Epidermal melanocyte (primary cell): Measurements from ENCODE around the gene OSER1.
"Not testable (repeated sequence)": the region's sequence is repeated elsewhere in the genome, so short reads cannot be mapped to it uniquely, and the experiment has no call there.

ENCODE experiments used
- DNase-seq: peaks from one replicate; pipeline ENCODE4 v3.0.0; 2011; ENCODE audit warnings: low spot score; ENCODE audit not compliant: insufficient read length

OSER1 gene

GRCh38 chr20:44210406-44211176 is at the start of gene OSER1:
TSS of gene OSER1 (minus strand) at chr20:44210771. CDS start at chr20:44206957, 3,814 bp downstream.
- DNase-seq = peak; percentile 92

DNA sequence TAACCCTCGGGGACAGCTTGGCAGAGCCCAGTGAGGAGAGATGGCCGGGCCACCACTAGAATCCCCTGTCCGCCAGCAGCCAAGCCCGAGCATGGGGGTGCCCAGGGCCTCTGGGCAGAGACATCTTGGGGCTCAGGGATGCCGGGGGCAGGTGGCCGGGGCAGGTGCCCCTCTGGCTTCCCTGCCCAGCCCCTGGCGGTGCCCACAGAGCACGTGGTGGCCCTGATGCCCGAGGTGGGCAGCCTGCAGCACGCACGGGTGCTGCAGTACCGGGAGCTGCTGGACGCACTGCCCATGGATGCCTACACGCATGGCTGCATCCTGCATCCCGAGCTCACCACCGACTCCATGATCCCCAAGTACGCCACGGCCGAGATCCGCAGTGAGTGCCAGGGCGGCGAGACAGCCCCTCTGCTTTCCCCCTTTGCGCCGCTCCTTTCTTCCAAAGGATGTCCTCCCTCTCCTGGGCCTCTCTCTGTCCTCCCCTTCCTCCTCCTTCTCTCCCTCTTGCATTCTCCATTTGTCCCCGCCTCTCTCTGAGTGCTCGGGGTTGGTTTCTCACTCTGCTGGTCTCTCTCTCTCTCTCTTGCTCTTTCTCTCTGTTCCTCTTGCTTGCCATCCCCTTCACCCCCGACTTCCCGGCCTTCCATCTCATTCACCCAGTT is 47.8 kb upstream of the OSER1 start:
- no peak for DNase-seq

- DNase-seq = no peak
Measured at GRCh38 chr20:44256961-44257360, 46.4 kb upstream of the OSER1 start.

- DNase-seq = no peak
Measured at GRCh38 chr20:44255942-44256341, 45.4 kb upstream of the OSER1 start.

DNA sequence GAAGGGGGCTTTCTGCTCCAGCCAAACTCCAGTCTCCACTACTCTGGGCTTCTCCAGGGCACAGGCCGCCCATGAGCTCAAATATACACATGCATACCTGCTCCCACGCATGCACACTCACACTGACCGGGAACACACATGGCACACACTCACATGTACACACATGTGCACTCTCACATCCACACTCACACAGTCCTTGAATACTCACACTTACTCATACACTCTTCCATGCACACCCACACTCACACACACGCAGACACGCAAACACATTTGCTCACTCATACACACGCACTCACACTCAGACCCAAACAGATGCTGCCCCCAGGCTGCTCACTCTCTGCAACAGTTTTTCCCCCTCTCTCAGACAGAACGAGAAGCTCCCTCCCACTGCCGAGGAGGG is 43.5 kb upstream of the OSER1 start:
- no peak for DNase-seq

- no peak for DNase-seq
Measured at GRCh38 chr20:44253528-44253927, 43.0 kb upstream of the OSER1 start.

- no peak for DNase-seq
Measured at GRCh38 chr20:44251284-44251683, 40.7 kb upstream of the OSER1 start.

- peak; percentile 43 for DNase-seq
Measured at GRCh38 chr20:44248410-44248759, 37.8 kb upstream of the OSER1 start.

- DNase-seq = no peak
Measured at GRCh38 chr20:44247586-44248409, 37.2 kb upstream of the OSER1 start.

GRCh38 chr20:44247131-44247571 is 36.6 kb upstream of the OSER1 start, which contains the start of gene GDAP1L1:
TSS of gene GDAP1L1 (plus strand) at chr20:44247308. CDS start at chr20:44247335, 27 bp downstream.
- DNase-seq = no peak

DNA sequence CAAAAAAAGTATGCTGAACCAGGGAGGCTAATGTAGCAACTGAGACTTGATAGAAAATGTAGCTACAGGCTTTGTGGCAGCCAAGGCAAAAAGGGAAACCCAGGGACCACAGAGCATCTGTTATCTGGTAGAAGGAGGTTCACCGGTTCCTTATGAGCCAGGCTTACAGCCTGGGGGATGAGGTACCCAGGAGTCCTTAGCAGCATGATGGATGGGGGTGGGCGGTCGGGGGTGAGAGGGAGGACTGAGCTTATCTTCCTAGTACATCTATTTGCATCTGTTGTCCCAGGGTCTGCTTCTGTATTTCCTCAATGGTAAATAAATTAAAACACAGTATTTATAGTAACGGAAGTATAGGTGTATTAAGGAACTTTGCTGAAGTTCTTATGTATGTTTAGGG is 35.4 kb upstream of the OSER1 start:
- DNase-seq = no peak

DNA sequence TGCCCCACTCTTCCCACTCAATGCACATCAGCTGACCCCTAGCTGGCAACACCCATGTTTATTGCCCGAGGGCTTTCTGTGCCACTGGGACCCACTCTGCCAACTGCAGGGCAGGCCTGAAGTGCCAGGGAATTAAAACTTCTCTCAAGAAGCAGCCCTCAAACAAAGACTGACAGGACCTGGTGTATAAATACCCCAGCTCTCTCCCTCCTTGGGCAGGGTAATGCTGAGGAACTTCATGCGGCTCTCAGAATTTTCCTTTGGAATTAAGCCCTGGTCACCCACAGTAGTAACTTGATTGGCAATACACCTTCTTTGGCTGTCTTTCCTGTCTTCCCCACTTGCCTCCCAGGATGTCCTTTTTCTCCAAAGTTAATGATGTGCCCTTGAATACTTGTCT is 31.2 kb upstream of the OSER1 start:
- no peak for DNase-seq

- DNase-seq = not testable (repeated sequence)
Measured at GRCh38 chr20:44236840-44237239, 26.3 kb upstream of the OSER1 start.

- DNase-seq = no peak
Measured at GRCh38 chr20:44235702-44236101, 25.1 kb upstream of the OSER1 start.

DNA sequence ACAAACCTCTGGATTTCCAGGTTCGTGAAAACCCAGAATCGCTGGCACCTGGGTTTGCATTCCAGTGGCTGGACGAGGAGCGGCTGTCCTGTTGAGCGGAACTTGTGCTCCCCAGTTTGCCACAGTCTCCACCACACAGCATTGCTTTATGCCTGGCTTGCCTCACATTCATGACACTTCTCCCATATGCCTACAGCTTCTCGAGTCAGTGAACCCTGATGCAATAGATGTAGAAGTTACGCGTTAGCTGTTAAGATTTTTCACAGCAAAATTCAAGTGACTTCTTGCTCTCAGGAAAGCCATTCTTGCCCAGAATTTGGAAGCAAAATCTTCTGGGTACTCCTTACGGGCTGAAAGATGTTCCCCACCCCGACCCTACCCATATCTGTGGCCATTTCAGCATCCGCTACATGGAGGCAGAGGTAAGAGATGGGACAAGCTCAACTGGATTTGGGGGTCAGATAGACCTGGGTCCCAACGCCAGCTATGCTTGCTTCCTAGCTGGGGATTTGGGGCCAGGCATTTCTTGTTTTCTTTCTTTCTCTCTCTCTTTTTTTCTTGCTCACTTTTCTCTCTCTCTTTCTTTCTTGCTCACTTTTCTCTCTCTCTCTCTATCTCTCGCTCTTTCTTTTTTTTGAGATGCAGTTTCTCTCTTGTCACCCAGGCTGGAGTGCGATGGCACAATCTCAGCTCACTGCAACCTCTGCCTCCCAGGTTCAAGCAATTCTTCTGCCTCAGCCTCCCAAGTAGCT is 24.2 kb upstream of the OSER1 start:
- DNase-seq = no peak

DNA sequence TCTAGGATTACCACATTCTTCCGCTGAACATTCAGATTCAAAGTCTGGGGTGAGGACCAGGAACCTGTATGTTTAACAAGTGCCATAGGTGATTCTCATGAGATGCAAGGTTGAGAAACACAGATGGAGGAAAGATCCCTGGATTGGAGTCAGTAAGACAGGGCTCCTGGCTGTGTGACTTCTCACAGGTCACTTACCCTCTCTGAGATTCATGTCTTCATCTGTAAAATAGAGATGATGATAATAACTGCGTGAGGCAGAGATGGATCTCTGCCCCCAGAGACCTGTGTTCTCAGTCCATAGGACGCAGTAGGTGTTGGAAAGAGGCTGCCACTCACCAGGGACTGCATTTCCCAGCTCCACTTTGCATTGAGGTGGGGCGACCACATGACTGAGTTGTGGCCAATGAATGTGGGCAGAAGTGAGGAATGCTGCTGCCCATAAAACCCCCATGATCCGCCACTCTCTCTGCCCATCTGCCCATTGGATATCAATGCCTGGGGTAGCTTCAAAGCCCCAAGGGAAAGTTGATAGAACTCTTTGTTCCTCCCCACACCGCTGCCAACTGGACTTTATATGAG is 23.0 kb upstream of the OSER1 start:
- no peak for DNase-seq

GRCh38 chr20:44232469-44232856 is 21.9 kb upstream of the OSER1 start:
- DNase-seq = not testable (repeated sequence)

DNA sequence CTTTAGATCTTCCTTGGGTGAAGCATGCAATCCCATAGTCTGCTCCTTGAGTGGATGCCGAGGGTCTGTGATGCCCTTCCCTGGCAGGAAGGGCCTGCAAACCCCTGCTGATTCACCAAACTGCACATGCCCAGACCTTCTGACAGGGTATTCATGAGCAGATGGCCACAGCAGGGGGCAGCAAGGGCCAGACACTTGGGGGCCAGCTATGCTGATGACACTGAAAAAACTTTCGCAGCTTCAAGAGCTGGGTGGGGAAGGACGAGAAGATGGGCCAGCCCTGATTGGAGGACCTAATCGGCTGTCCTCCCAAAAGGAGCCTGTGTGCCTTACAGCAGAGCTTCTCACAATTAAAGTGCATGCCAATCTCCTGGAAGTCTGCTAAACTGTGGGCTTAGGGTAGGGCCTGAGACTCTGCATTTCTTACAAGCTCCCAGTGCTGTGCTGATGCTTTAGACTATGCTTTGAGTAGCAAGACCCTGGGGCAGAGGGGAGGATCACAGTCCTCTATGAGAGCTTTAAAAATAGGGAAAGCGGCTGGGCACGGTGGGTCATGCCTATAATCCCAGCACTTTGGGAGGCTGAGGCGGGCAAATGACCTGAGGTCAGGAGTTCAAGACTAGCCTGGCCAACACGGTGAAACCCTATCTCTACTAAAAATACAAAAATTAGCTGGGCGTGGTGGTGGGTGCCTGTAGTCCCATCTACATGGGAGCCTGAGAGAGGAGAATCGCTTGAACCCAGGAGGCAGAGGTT is 21.3 kb upstream of the OSER1 start:
- no peak for DNase-seq

DNA sequence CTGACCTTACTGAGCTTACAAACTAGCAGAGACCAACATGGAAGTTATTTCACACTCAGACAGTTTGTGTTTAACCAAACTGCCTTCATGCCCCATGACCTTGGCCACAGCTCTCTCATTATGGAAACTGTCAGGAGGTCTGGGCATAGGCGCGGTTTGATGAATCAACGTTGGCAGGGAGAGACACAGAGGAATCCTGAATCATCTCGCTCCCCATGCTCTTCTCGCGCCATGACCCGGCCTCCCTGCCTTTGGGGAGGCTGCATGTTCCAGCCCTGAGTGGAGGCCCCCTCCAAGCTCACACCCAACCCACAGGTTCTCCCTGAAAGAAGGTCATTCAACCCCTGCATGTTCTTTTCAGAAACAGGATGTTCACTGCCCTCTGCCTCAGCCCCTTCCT is 20.6 kb upstream of the OSER1 start:
- no peak for DNase-seq
